Measurements from ENCODE around the gene ENOX1. TPM values are rescaled to one million over a fixed set of nuclear protein-coding genes. Genes with fewer than 3 reads are reported as not detected.

ENOX1 gene
- total RNA-seq, 1 donor from 2014 or later = 1.7 TPM

DNA sequence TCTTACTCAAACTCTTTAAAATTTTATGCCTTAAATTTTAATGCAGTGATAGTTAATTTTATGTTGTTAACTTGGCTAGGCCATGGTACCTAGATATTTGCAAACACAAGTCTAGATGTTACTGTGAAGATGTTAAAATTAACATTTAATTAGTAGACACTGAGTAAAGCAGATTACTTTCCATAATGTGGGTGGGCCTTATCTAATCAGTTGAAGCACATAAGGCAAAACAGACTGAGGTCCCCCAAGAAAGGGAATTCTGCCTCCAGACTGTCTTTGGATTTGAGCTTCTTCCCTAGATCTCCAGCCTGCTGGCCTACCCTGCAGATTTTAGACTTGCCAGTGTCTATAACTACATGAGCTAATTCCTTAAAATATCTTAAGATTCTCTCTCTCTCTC is 294.0 kb downstream of the ENOX1 start:
- no peak for DNase-seq (ENCODE audit: low spot score)
- no peaks in the 10 kb centered on the region for H3K36me3 Mint-ChIP-seq (ENCODE audit: low read depth, unreplicated experiment)
- H3K4me1 Mint-ChIP-seq (ENCODE audit: unreplicated experiment) = peaks cover 12% of the 10 kb centered on the region
- H3K4me3 Mint-ChIP-seq (ENCODE audit: unreplicated experiment) = no peak overlapping the region
- no peak overlapping the region for H3K27ac Mint-ChIP-seq (ENCODE audit: unreplicated experiment)
- H3K9me3 Mint-ChIP-seq (ENCODE audit: unreplicated experiment) = no peaks in the 10 kb centered on the region
- no peak for TF ChIP-seq CTCF (IDR thresholded peaks at IDR 0.05; ENCODE audit: unreplicated experiment)
- no peaks in the 10 kb centered on the region for H3K27me3 Mint-ChIP-seq (ENCODE audit: unreplicated experiment)

DNA sequence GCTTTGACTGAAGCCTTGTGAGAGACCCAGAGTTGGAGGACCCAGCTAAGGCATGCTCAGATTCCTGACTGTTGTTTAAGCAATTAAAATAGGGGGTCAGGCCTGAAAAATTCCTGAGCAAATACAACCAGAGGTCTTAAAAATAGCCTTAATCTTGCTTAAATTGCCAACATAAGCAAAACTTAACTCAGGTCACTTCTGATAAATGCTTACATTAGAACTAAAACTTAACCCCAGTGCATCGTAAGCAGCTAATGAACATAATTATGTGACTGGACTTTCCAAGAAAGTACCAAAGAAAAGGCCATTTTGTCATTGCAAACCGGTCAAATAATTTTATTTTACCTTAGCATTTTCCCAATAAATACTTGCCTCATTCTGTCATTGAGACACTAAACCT is 294.5 kb downstream of the ENOX1 start:
- TF ChIP-seq CTCF (IDR thresholded peaks at IDR 0.05; ENCODE audit: unreplicated experiment) = no peak
- Mint-ChIP-seq H3K4me3 (ENCODE audit: unreplicated experiment) (no peak overlapping the region), H3K36me3 (ENCODE audit: low read depth, unreplicated experiment) (no peaks in the 10 kb centered on the region), H3K27ac (ENCODE audit: unreplicated experiment) (no peak overlapping the region), H3K27me3 (ENCODE audit: unreplicated experiment) (no peaks in the 10 kb centered on the region), H3K9me3 (ENCODE audit: unreplicated experiment) (no peaks in the 10 kb centered on the region), H3K4me1 (ENCODE audit: unreplicated experiment) (peaks cover 8% of the 10 kb centered on the region)
- no peak for DNase-seq (ENCODE audit: low spot score)

DNA sequence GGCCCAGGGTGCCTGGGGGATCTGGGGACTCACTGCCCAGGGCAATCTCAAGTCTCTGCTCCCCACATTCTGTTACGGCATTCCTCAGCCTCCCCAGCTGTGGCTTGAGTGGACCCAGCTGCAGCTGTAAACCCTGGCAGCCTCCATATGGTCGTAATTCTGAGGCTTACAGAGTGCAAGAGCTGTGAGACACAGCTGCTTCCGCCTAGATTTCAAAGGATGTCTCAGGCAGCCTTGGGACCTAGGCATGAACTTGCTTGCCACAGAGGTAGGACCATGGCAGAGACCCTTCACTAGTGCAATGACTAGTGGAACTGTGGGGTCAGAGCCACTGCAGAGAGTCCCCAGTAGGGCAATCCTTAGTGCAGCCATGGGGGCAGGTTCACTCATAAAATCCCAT is 297.5 kb downstream of the ENOX1 start:
- no peak for TF ChIP-seq CTCF (IDR thresholded peaks at IDR 0.05; ENCODE audit: unreplicated experiment)
- DNase-seq (ENCODE audit: low spot score) = no peak
- no peaks in the 10 kb centered on the region for H3K27me3 Mint-ChIP-seq (ENCODE audit: unreplicated experiment)
- peaks cover 10% of the 10 kb centered on the region for H3K4me1 Mint-ChIP-seq (ENCODE audit: unreplicated experiment)
- H3K4me3 Mint-ChIP-seq (ENCODE audit: unreplicated experiment) = no peak overlapping the region
- no peak overlapping the region for H3K27ac Mint-ChIP-seq (ENCODE audit: unreplicated experiment)
- no peaks in the 10 kb centered on the region for H3K36me3 Mint-ChIP-seq (ENCODE audit: low read depth, unreplicated experiment)
- H3K9me3 Mint-ChIP-seq (ENCODE audit: unreplicated experiment) = no peaks in the 10 kb centered on the region

GRCh38 chr13:43487885-43488284 is 298.9 kb downstream of the ENOX1 start:
- TF ChIP-seq CTCF (IDR thresholded peaks at IDR 0.05; ENCODE audit: unreplicated experiment) = no peak
- no peaks in the 10 kb centered on the region for H3K36me3 Mint-ChIP-seq (ENCODE audit: low read depth, unreplicated experiment)
- H3K9me3 Mint-ChIP-seq (ENCODE audit: unreplicated experiment) = no peaks in the 10 kb centered on the region
- H3K4me1 Mint-ChIP-seq (ENCODE audit: unreplicated experiment) = peaks cover 8% of the 10 kb centered on the region
- H3K4me3 Mint-ChIP-seq (ENCODE audit: unreplicated experiment) = no peak overlapping the region
- no peak for DNase-seq (ENCODE audit: low spot score)
- H3K27ac Mint-ChIP-seq (ENCODE audit: unreplicated experiment) = no peak overlapping the region
- no peaks in the 10 kb centered on the region for H3K27me3 Mint-ChIP-seq (ENCODE audit: unreplicated experiment)

GRCh38 chr13:43487461-43487860 is 299.3 kb downstream of the ENOX1 start:
- H3K27ac Mint-ChIP-seq (ENCODE audit: unreplicated experiment) = no peak overlapping the region
- peaks cover 8% of the 10 kb centered on the region for H3K4me1 Mint-ChIP-seq (ENCODE audit: unreplicated experiment)
- TF ChIP-seq CTCF (IDR thresholded peaks at IDR 0.05; ENCODE audit: unreplicated experiment) = no peak
- no peak overlapping the region for H3K4me3 Mint-ChIP-seq (ENCODE audit: unreplicated experiment)
- DNase-seq (ENCODE audit: low spot score) = no peak
- no peaks in the 10 kb centered on the region for H3K27me3 Mint-ChIP-seq (ENCODE audit: unreplicated experiment)
- no peaks in the 10 kb centered on the region for H3K9me3 Mint-ChIP-seq (ENCODE audit: unreplicated experiment)
- no peaks in the 10 kb centered on the region for H3K36me3 Mint-ChIP-seq (ENCODE audit: low read depth, unreplicated experiment)
